Measurements from ENCODE around the gene PPP1R12A.

The PPP1R12A gene

DNA sequence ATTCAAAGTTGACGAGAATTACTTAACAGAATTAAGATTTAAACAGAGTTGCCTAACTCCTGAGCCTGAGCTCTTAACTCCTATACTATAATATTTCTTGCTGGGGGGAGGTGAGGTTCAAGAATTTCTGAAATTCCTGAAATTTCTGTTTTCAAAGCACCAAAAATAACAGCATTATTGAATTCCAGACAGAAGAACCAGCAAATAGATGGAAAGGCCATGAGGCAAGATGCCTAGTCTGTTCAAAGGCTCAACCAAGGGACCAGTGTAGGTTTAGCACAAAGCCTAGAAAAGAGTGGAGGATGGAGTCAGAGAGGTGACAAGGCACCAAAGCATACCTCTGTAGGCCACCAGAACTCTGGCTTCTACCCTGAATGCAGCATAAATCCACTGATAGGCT is 76.4 kb downstream of the PPP1R12A start:
- H3K9me3 ChIP-seq (ENCODE audit: insufficient read depth, low read depth, low read length), result no peaks in the 10 kb centered on the region

DNA sequence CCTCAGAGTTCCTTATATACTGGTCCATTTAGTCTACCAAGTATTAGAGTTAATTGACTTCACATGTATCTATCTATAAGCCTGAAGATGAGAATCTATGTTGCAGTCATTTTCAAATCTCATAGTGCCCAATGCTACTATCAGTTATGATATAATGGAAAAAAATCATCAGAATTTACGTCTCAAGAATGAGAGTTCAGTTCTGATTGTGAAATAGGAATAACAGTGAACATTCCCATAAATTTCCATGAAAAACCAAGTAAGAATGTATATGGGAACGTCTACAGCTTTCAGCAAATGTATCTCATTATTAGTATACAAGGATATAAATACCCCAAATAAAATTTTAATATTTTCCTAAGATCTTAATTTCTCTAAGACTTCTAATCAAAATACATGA is 77.2 kb downstream of the PPP1R12A start:
- Histone ChIP-seq H3K27ac (ENCODE audit: low read length) (no peak overlapping the region), H3K9me3 (ENCODE audit: insufficient read depth, low read depth, low read length) (no peaks in the 10 kb centered on the region), H3K4me3 (ENCODE audit: low read length) (no peak overlapping the region), H3K27me3 (ENCODE audit: insufficient read depth, low read length) (no peaks in the 10 kb centered on the region), H3K4me1 (ENCODE audit: insufficient read depth, low read length) (0 out of 2 replicates have a peak, but pooled peaks cover 2% of the 10 kb centered on the region), H3K9ac (ENCODE audit: low read depth, low read length) (no peak overlapping the region), H3K36me3 (ENCODE audit: insufficient read depth, low read depth, low read length) (no peaks in the 10 kb centered on the region)

More for the DNA sequence above, 76.4 kb downstream of the PPP1R12A start:
- Histone ChIP-seq H3K4me1 (ENCODE audit: insufficient read depth, low read length) (0 out of 2 replicates have a peak, but pooled peaks cover 2% of the 10 kb centered on the region), H3K27ac (ENCODE audit: low read length) (no peak overlapping the region), H3K4me3 (ENCODE audit: low read length) (no peak overlapping the region), H3K27me3 (ENCODE audit: insufficient read depth, low read length) (no peaks in the 10 kb centered on the region), H3K36me3 (ENCODE audit: insufficient read depth, low read depth, low read length) (no peaks in the 10 kb centered on the region), H3K9ac (ENCODE audit: low read depth, low read length) (no peak overlapping the region)

DNA sequence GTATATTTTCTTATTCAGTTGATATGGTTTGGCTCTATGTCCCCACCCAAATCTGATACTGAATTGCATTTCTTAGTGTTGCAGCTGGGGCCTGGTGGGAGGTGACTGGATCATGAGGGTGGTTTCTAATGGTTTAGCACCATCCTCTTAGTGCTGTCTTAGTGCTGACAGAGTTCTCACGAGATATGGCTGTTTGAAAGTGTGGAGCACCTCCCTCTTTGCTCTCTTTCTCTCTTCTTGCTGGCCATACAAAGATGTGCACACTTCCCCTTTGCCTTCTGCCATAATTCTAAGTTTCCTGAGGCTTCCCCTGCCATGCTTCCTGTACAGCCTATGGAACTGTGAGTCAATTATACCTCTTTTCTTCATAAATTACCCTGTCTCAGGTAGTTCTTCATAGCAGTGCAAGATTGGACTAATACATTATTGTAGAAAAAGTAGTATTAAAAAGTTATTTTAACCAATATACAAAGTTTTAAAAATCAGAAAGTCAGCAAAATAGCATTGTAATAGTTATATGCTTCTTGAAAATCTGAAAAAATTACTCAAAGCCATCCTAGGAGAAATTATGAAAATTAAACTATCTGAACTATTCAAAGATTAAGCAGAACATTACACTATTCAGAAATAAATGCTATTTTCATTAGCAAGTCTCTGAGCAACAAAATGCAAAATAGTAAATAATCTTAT is 84.1 kb downstream of the PPP1R12A start:
- no peak overlapping the region for H3K4me3 ChIP-seq (ENCODE audit: low read length)
- H3K27me3 ChIP-seq (ENCODE audit: insufficient read depth, low read length), result no peaks in the 10 kb centered on the region
- no peak overlapping the region for H3K27ac ChIP-seq (ENCODE audit: low read length)
- H3K9ac ChIP-seq (ENCODE audit: low read depth, low read length), result no peak overlapping the region
- peaks cover 8% of the 10 kb centered on the region for H3K4me1 ChIP-seq (ENCODE audit: insufficient read depth, low read length)
- no peaks in the 10 kb centered on the region for H3K36me3 ChIP-seq (ENCODE audit: insufficient read depth, low read depth, low read length)
- H3K9me3 ChIP-seq (ENCODE audit: insufficient read depth, low read depth, low read length), result no peaks in the 10 kb centered on the region

DNA sequence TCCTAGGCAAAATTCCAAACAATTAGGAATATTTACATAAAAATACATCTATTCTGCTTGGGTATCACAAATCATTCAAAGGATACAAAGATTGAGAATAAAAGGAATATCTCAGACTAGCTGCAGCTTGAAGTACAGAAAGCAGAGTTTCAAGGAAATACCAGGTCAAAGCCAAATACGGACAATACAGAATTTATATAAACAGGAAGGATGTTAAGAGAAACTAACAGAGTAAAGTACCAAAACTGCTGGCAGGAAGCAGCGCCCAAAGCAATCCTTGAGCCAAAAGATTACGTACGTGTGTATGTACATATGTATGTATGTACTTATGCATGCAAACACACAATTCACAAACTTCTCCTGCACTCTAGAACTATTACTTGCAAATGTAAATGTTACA is 86.6 kb downstream of the PPP1R12A start:
- H3K9me3 ChIP-seq (ENCODE audit: insufficient read depth, low read depth, low read length), result no peaks in the 10 kb centered on the region
- peak overlapping the region; percentile 5; the same call in 1 of the 2 replicates for H3K4me3 ChIP-seq (ENCODE audit: low read length)
- H3K27ac ChIP-seq (ENCODE audit: low read length), result no peak overlapping the region
- H3K27me3 ChIP-seq (ENCODE audit: insufficient read depth, low read length), result no peaks in the 10 kb centered on the region
- H3K9ac ChIP-seq (ENCODE audit: low read depth, low read length), result no peak overlapping the region
- H3K4me1 ChIP-seq (ENCODE audit: insufficient read depth, low read length), result peaks cover 19% of the 10 kb centered on the region
- H3K36me3 ChIP-seq (ENCODE audit: insufficient read depth, low read depth, low read length), result peaks cover 14% of the 10 kb centered on the region

DNA sequence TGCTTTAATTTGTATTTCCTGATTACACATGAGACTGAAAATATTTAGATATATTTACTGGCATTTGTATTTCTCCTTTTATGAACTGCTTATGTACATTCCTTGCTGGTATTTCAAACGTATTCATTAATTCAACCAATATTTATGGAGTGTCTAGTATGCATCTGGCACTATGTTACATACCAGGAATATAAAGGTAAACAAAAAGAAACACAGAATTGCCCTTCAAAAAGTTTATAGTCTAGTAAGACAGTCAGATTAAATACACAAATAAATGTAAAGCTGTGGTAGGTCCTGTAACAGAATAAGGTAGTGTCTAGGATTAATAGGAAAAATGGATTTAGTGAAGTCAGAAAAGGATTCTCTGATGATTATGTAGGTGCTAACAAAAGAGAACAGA is 87.5 kb downstream of the PPP1R12A start:
- Histone ChIP-seq H3K27ac (ENCODE audit: low read length) (no peak overlapping the region), H3K9ac (ENCODE audit: low read depth, low read length) (no peak overlapping the region), H3K9me3 (ENCODE audit: insufficient read depth, low read depth, low read length) (no peaks in the 10 kb centered on the region), H3K36me3 (ENCODE audit: insufficient read depth, low read depth, low read length) (peaks cover 19% of the 10 kb centered on the region), H3K4me3 (ENCODE audit: low read length) (no peak overlapping the region), H3K27me3 (ENCODE audit: insufficient read depth, low read length) (no peaks in the 10 kb centered on the region), H3K4me1 (ENCODE audit: insufficient read depth, low read length) (peaks cover 19% of the 10 kb centered on the region)

DNA sequence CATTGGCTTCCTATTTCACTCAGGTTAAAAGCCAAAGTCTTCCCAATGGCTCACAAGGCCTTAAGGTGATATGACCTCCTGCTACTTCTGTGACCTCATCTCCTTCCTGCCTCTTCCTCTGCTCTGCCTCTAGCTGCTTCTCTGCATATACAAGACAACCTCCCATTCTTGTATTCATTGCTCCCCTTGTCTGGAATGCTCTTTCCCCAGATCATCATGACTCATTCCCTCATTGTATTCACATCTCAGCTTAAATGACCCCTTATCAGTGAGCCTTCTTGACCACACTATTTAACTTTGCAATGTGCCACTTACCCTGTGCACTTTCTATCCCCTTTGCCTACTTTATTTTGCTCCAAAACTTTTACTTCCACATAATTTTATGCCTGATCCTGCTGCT is 90.2 kb downstream of the PPP1R12A start:
- H3K9ac ChIP-seq (ENCODE audit: low read depth, low read length), result no peak overlapping the region
- no peaks in the 10 kb centered on the region for H3K27me3 ChIP-seq (ENCODE audit: insufficient read depth, low read length)
- H3K36me3 ChIP-seq (ENCODE audit: insufficient read depth, low read depth, low read length), result peaks cover 27% of the 10 kb centered on the region
- H3K4me1 ChIP-seq (ENCODE audit: insufficient read depth, low read length), result peaks cover 19% of the 10 kb centered on the region
- H3K27ac ChIP-seq (ENCODE audit: low read length), result no peak overlapping the region
- H3K9me3 ChIP-seq (ENCODE audit: insufficient read depth, low read depth, low read length), result peaks cover 5% of the 10 kb centered on the region
- no peak overlapping the region for H3K4me3 ChIP-seq (ENCODE audit: low read length)

DNA sequence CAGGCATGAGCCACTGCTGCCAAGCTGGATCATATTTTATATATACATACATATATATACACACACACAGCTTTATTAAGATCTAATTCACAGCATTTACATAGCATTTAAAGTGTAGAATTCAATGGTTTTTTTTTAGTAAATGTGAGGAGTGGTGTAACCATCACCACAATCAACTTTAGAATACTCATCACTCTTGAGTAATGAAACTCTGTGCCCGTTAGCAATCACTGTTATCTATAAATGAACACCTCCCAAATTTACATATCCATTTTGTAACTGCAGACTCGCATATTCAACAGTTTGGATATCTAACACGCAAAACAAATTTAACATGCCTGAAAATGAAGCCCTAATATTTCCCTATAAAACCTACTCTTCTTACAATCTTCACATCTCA is 90.9 kb downstream of the PPP1R12A start:
- Histone ChIP-seq H3K4me3 (ENCODE audit: low read length) (no peak overlapping the region), H3K9me3 (ENCODE audit: insufficient read depth, low read depth, low read length) (peaks cover 12% of the 10 kb centered on the region), H3K9ac (ENCODE audit: low read depth, low read length) (no peak overlapping the region), H3K36me3 (ENCODE audit: insufficient read depth, low read depth, low read length) (peaks cover 34% of the 10 kb centered on the region), H3K4me1 (ENCODE audit: insufficient read depth, low read length) (peaks cover 19% of the 10 kb centered on the region), H3K27ac (ENCODE audit: low read length) (no peak overlapping the region), H3K27me3 (ENCODE audit: insufficient read depth, low read length) (no peaks in the 10 kb centered on the region)

DNA sequence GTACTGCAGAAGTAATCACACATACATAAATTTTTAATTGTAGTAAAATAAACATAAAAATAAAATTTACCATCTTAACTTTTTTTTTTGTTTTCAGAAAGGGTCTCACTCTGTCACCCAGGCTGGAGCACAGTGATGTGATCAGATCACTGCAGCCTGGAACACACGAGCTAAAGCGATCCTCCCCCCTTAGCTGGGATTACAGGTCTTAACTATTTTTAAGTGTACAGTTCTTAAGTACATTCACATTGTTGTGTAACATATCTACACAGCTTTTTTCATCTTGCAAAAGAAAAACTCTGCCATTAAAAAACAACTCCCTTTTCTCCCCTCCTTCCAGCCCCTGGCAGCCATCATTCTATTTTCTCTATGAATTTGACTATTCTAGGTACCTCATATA is 92.3 kb downstream of the PPP1R12A start:
- Histone ChIP-seq H3K4me3 (ENCODE audit: low read length) (no peak overlapping the region), H3K27me3 (ENCODE audit: insufficient read depth, low read length) (no peaks in the 10 kb centered on the region), H3K27ac (ENCODE audit: low read length) (no peak overlapping the region), H3K9ac (ENCODE audit: low read depth, low read length) (no peak overlapping the region), H3K36me3 (ENCODE audit: insufficient read depth, low read depth, low read length) (peaks cover 46% of the 10 kb centered on the region), H3K4me1 (ENCODE audit: insufficient read depth, low read length) (0 out of 2 replicates have a peak, but pooled peaks cover 11% of the 10 kb centered on the region), H3K9me3 (ENCODE audit: insufficient read depth, low read depth, low read length) (peaks cover 24% of the 10 kb centered on the region)

DNA sequence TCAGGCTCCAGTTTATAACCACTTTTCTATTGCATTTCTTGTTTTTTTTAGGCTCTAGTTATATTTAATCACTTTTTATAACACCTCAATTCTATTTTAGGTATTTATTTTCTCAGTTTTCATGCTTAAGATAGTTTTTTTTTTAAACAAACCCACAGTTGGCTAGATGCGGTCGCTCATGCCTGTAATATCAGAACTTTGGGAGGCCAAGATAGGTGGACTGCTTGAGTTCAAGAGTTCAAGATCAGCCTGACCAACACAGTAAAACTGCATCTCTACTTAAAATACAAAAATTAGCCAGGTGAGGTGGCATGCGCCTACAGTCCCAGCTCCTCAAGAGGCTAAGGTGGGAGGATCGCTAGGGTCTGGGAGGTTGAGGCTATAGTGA is 93.0 kb downstream of the PPP1R12A start:
- Histone ChIP-seq H3K4me1 (ENCODE audit: insufficient read depth, low read length) (0 out of 2 replicates have a peak, but pooled peaks cover 11% of the 10 kb centered on the region), H3K27me3 (ENCODE audit: insufficient read depth, low read length) (no peaks in the 10 kb centered on the region), H3K9me3 (ENCODE audit: insufficient read depth, low read depth, low read length) (peaks cover 24% of the 10 kb centered on the region), H3K9ac (ENCODE audit: low read depth, low read length) (no peak overlapping the region), H3K4me3 (ENCODE audit: low read length) (no peak overlapping the region), H3K27ac (ENCODE audit: low read length) (no peak overlapping the region), H3K36me3 (ENCODE audit: insufficient read depth, low read depth, low read length) (peaks cover 46% of the 10 kb centered on the region)

DNA sequence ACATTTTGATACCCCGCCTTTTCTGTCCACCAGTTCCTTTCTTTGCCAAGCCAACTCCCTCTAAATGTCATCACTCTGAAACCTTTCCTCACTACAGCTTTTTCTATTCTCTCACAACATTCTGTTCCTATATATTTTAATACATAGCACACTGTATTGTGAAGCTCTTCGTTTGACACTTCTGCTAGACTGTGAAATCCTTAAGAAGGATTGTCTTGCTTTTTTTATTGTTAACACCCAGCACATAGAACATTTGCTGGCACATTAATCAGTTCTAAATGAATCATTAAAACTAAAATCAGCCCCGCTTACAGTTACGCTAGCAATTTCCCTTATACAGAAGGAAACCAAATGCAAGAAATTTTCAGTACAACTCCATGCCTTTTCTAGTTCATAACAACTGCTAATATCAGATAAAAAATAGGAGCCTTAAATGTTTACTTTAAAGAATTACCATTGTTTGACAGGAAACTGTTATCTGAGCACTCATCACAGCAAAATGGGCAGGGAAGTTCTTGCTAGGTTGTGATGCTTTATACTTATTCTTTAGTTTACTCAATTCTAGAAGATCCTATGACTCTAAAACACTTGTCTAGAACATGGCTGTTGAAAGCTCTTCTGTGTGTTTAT is 93.5 kb downstream of the PPP1R12A start:
- Histone ChIP-seq H3K4me3 (ENCODE audit: low read length) (no peak overlapping the region), H3K9ac (ENCODE audit: low read depth, low read length) (no peak overlapping the region), H3K4me1 (ENCODE audit: insufficient read depth, low read length) (0 out of 2 replicates have a peak, but pooled peaks cover 11% of the 10 kb centered on the region), H3K27ac (ENCODE audit: low read length) (no peak overlapping the region), H3K9me3 (ENCODE audit: insufficient read depth, low read depth, low read length) (peaks cover 24% of the 10 kb centered on the region), H3K36me3 (ENCODE audit: insufficient read depth, low read depth, low read length) (peaks cover 46% of the 10 kb centered on the region), H3K27me3 (ENCODE audit: insufficient read depth, low read length) (no peaks in the 10 kb centered on the region)

DNA sequence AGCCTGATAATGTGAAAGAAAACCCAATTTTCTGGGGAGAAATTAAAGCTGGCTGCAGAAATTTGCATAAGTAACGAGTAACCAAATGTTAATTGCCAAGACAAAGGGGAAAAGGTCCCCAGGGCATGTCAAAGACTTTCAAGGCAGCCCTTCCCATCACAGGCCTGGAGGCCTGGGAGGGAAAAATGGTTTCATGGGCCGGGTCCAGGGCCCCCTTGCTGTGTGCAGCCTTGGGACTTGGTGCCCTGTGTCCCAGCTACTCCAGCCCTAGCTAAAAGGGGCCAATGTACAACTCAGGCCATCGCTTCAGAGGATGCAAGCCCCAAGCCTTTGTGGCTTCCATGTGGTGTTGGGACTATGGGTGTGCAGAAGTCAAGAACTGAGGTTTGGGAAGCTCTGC is 96.5 kb downstream of the PPP1R12A start:
- H3K9me3 ChIP-seq (ENCODE audit: insufficient read depth, low read depth, low read length), result peaks cover 24% of the 10 kb centered on the region
- H3K27me3 ChIP-seq (ENCODE audit: insufficient read depth, low read length), result no peaks in the 10 kb centered on the region
- H3K9ac ChIP-seq (ENCODE audit: low read depth, low read length), result no peak overlapping the region
- H3K4me1 ChIP-seq (ENCODE audit: insufficient read depth, low read length), result no peaks in the 10 kb centered on the region
- H3K4me3 ChIP-seq (ENCODE audit: low read length), result no peak overlapping the region
- H3K27ac ChIP-seq (ENCODE audit: low read length), result no peak overlapping the region
- H3K36me3 ChIP-seq (ENCODE audit: insufficient read depth, low read depth, low read length), result peaks cover 37% of the 10 kb centered on the region

DNA sequence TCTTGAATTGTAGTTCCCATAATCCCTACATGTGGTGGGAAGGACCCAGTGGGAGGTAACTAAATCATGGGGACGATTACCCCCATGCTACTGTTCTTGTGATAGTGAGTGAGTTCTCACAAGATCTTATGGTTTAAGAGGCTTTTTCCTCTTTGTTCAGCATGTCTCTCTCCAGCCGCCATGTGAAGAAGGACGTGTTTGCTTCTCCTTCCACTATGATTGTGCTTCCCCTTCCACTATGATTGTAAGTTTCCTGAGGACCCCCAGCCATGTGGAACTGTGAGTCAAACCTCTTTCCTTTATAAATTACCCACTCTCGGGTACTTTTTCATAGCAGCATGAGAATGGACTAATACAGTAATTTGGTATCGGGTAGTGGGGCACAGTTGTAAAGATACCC is 97.3 kb downstream of the PPP1R12A start:
- no peak overlapping the region for H3K27ac ChIP-seq (ENCODE audit: low read length)
- H3K36me3 ChIP-seq (ENCODE audit: insufficient read depth, low read depth, low read length), result peaks cover 32% of the 10 kb centered on the region
- peaks cover 24% of the 10 kb centered on the region for H3K9me3 ChIP-seq (ENCODE audit: insufficient read depth, low read depth, low read length)
- H3K9ac ChIP-seq (ENCODE audit: low read depth, low read length), result no peak overlapping the region
- no peaks in the 10 kb centered on the region for H3K27me3 ChIP-seq (ENCODE audit: insufficient read depth, low read length)
- H3K4me3 ChIP-seq (ENCODE audit: low read length), result no peak overlapping the region
- H3K4me1 ChIP-seq (ENCODE audit: insufficient read depth, low read length), result no peaks in the 10 kb centered on the region
